ENCODE results near the gene PARP1. TPM values are rescaled to one million over a fixed set of nuclear protein-coding genes. Genes with fewer than 3 reads are reported as not detected.

PARP1 gene
- total and polyA plus RNA-seq, 4 donors: 11.9 to 50.0 (median 27.4) TPM

- DNase-seq: no peak
- H3K36me3 ChIP-seq (ENCODE audit: control insufficient read depth in 1 of 2, insufficient read depth in 2 of 2, low read length in 1 of 2): peaks cover 3 to 29% of the 10 kb centered on the region in 2 donors
- no peaks in the 10 kb centered on the region for H3K27me3 ChIP-seq (ENCODE audit: control insufficient read depth in 1 of 2, insufficient read depth in 2 of 2, low read length in 1 of 2)
- WGBS, 2 donors: 79 to 81% methylated on average over 5 of the region's 5 CpGs
- H3K9me3 ChIP-seq (ENCODE audit: control insufficient read depth, low read length): no peaks in the 10 kb centered on the region
- H3K27ac ChIP-seq (ENCODE audit: low read depth in 1 of 2, low read length in 2 of 2): no peak overlapping the region
- no peak overlapping the region for H3K4me3 ChIP-seq (ENCODE audit: low read length in 2 of 2)
- H3K4me1 ChIP-seq (ENCODE audit: control insufficient read depth in 1 of 2, insufficient read depth in 2 of 2, low read length in 2 of 2): no peaks in the 10 kb centered on the region
- no peak for ATAC-seq (ENCODE audit: low FRiP score)
- intact Hi-C loops (cut with DNase I): no loop called here
These were observed 25.9 kb downstream of the PARP1 start for GRCh38 chr1:226382030-226382429.

DNA sequence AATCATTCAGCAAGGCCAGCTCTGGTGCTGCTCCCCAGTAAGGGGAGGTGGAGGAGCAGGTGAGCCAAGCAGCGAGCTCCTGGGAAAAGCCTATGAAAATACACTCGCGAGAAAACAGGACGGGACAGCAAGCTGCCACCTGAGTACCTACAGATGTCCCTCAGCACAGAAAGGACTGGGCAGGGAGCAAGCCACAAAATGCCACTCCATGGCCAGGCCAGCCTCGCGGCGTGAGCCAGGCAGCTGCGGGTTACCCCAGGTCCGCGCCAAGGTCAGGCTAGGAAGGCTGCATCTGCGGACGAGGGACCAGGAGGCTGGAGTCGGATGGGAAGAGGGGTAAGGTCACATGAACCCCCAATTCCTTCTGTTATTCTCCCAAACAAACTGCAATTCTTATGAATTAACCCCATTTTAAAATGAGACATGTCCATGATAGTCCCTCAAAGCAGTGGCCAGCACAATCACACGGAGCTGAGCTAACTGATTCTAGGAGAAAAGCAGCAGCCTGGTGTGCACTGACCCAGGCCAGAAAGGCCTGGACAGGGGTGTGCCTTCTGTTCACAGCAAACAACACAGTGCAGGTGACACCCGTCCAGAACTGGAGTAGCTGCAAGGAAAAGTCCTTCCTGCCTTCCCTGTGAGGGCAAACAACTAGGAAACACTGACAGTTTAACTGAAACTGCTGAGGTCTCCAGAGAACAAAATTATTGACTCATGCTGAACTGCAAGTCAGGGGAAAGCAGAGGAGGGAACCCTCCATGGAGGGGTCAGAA lies 26.5 kb downstream of the PARP1 start:
- 92 to 93% methylated on average over 15 of the region's 15 CpGs for WGBS, 2 donors

DNA sequence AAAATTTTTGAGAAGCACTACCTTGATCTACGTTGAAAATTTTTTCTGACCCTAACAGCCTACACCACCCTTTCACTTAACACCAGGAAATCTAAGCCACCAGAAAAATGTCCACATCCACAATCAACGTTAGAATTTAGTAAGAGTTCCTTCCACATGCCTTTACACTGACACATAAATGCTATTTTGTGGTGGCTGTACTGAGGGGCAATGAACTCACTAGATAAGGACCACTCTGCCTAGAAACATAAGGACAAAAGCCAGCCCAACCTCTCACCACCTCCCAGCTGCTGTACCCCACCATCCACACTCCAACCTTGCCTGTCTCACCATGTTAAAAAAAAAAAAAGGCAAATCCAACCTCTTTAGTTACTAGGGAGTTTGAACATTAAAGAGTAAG lies 29.8 kb downstream of the PARP1 start:
- WGBS, 2 donors: 39 to 45% methylated on average over 2 of the region's 2 CpGs
- ATAC-seq (ENCODE audit: low FRiP score) (no peak), DNase-seq (no peak)
- H3K4me1 ChIP-seq (ENCODE audit: control insufficient read depth in 1 of 2, insufficient read depth in 2 of 2, low read length in 2 of 2): no peaks in the 10 kb centered on the region
- no peak overlapping the region for H3K4me3 ChIP-seq (ENCODE audit: low read length in 2 of 2)
- no peak overlapping the region for H3K27ac ChIP-seq (ENCODE audit: low read depth in 1 of 2, low read length in 2 of 2)
- H3K36me3 ChIP-seq (ENCODE audit: control insufficient read depth in 1 of 2, insufficient read depth in 2 of 2, low read length in 1 of 2): peaks cover 3 to 20% of the 10 kb centered on the region in 2 donors
- intact Hi-C loops (cut with DNase I): no loop called here
- H3K27me3 ChIP-seq (ENCODE audit: control insufficient read depth in 1 of 2, insufficient read depth in 2 of 2, low read length in 1 of 2): no peaks in the 10 kb centered on the region
- no peaks in the 10 kb centered on the region for H3K9me3 ChIP-seq (ENCODE audit: control insufficient read depth, low read length)

More for the DNA sequence above, 26.5 kb downstream of the PARP1 start:
- H3K4me3 ChIP-seq (ENCODE audit: low read length in 2 of 2): no peak overlapping the region
- H3K27me3 ChIP-seq (ENCODE audit: control insufficient read depth in 1 of 2, insufficient read depth in 2 of 2, low read length in 1 of 2): no peaks in the 10 kb centered on the region
- H3K27ac ChIP-seq (ENCODE audit: low read depth in 1 of 2, low read length in 2 of 2): no peak overlapping the region
- intact Hi-C loops (cut with DNase I): no loop called here
- H3K4me1 ChIP-seq (ENCODE audit: control insufficient read depth in 1 of 2, insufficient read depth in 2 of 2, low read length in 2 of 2): no peaks in the 10 kb centered on the region
- DNase-seq: no peak
- peaks cover 3 to 29% of the 10 kb centered on the region in 2 donors for H3K36me3 ChIP-seq (ENCODE audit: control insufficient read depth in 1 of 2, insufficient read depth in 2 of 2, low read length in 1 of 2)
- ATAC-seq (ENCODE audit: low FRiP score): no peak
- H3K9me3 ChIP-seq (ENCODE audit: control insufficient read depth, low read length): no peaks in the 10 kb centered on the region

DNA sequence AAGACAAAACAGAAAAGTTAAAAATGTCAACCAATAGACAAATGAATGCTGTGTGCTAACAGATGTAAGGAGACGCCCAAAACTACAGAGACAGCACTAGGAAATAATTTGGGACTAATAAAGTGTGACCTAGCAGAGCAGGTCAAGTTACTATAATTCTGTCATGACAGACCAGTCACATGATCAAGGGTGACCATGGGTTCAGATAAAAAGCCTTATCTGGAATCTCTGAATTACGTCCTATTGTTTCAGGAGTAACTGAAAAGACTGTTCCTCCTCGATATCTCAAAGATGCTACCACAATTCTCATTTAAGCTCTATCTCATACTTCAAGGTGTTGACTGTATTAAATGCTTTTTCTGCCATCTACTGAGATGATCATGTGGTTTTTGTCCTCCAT lies 31.6 kb downstream of the PARP1 start:
- Histone ChIP-seq H3K4me3 (ENCODE audit: low read length in 2 of 2) (no peak overlapping the region), H3K4me1 (ENCODE audit: control insufficient read depth in 1 of 2, insufficient read depth in 2 of 2, low read length in 2 of 2) (no peaks in the 10 kb centered on the region), H3K27me3 (ENCODE audit: control insufficient read depth in 1 of 2, insufficient read depth in 2 of 2, low read length in 1 of 2) (no peaks in the 10 kb centered on the region), H3K9me3 (ENCODE audit: control insufficient read depth, low read length) (no peaks in the 10 kb centered on the region), H3K36me3 (ENCODE audit: control insufficient read depth in 1 of 2, insufficient read depth in 2 of 2, low read length in 1 of 2) (peaks cover 0 to 8% of the 10 kb centered on the region in 2 donors), H3K27ac (ENCODE audit: low read depth in 1 of 2, low read length in 2 of 2) (no peak overlapping the region)
- intact Hi-C loops (cut with DNase I): no loop called here
- DNase-seq (no peak), ATAC-seq (ENCODE audit: low FRiP score) (no peak)
- WGBS, 2 donors: 83 to 87% methylated on average over 3 of the region's 3 CpGs

DNA sequence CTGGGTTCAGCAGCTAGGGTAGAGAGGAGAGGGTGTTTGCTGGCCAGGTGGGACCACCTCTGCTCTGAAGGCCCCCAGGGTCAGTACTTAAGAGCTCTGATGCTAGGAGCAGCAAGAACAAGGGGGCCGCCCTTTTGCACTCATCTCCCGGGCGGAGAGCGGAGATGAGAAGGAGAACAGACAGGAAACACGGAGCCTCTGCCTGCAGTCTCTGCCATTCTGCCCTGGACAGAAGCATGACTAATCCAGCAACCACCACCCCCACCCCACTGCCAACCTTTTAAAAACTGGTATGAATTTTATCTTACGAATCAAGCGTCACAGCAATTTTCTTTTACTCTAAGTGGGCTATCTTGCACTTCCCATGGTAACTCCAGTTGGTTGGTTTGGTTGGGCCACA lies 34.5 kb downstream of the PARP1 start:
- no peak for ATAC-seq (ENCODE audit: low FRiP score)
- Histone ChIP-seq H3K27me3 (ENCODE audit: control insufficient read depth in 1 of 2, insufficient read depth in 2 of 2, low read length in 1 of 2) (no peaks in the 10 kb centered on the region), H3K36me3 (ENCODE audit: control insufficient read depth in 1 of 2, insufficient read depth in 2 of 2, low read length in 1 of 2) (peaks cover 0 to 7% of the 10 kb centered on the region in 2 donors), H3K27ac (ENCODE audit: low read depth in 1 of 2, low read length in 2 of 2) (no peak overlapping the region), H3K9me3 (ENCODE audit: control insufficient read depth, low read length) (no peaks in the 10 kb centered on the region), H3K4me3 (ENCODE audit: low read length in 2 of 2) (no peak overlapping the region), H3K4me1 (ENCODE audit: control insufficient read depth in 1 of 2, insufficient read depth in 2 of 2, low read length in 2 of 2) (no peaks in the 10 kb centered on the region)
- DNase-seq: no peak
- 82 to 88% methylated on average over 7 of the region's 7 CpGs for WGBS, 2 donors
- intact Hi-C loops (cut with DNase I): no loop called here

GRCh38 chr1:226372885-226373284 lies 35.0 kb downstream of the PARP1 start:
- DNase-seq (no peak), ATAC-seq (ENCODE audit: low FRiP score) (no peak)
- intact Hi-C loops (cut with DNase I): no loop called here
- Histone ChIP-seq H3K4me1 (ENCODE audit: control insufficient read depth in 1 of 2, insufficient read depth in 2 of 2, low read length in 2 of 2) (no peaks in the 10 kb centered on the region), H3K4me3 (ENCODE audit: low read length in 2 of 2) (no peak overlapping the region), H3K9me3 (ENCODE audit: control insufficient read depth, low read length) (no peaks in the 10 kb centered on the region), H3K27ac (ENCODE audit: low read depth in 1 of 2, low read length in 2 of 2) (no peak overlapping the region), H3K27me3 (ENCODE audit: control insufficient read depth in 1 of 2, insufficient read depth in 2 of 2, low read length in 1 of 2) (no peaks in the 10 kb centered on the region), H3K36me3 (ENCODE audit: control insufficient read depth in 1 of 2, insufficient read depth in 2 of 2, low read length in 1 of 2) (peaks cover 0 to 9% of the 10 kb centered on the region in 2 donors)
- WGBS, 2 donors: 51 to 52% methylated on average over 9 of the region's 9 CpGs

DNA sequence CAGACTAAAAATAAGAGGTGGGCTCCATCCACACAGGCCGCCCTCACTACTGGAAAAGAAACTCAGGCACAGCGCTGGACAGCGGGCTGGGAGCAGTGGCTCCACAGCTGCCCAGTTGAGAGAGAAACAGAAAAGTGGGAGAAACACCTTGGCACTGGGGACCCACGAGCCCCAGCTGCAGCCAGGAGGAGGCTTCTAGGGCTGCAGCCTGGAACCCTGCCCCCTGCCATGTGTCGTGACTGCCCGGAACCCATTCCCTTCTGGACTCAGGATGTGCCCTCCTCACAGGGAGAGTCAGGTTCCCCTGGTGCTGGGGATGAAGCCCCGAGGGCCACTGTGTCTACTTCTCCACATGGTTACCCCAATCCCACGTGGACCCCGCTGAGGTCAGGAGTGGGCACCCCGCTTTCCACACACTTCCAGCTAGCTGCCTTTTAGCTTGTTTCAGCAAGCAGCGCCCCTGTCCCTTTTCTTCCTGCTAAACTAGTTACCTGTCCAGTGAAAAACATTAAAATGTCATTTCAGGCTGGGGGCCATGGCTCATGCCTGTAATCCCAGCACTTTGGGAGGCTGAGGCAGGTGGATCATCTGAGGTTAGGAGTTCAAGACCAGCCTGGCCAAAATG lies 35.9 kb downstream of the PARP1 start:
- Histone ChIP-seq H3K4me1 (ENCODE audit: control insufficient read depth in 1 of 2, insufficient read depth in 2 of 2, low read length in 2 of 2) (no peaks in the 10 kb centered on the region), H3K27ac (ENCODE audit: low read depth in 1 of 2, low read length in 2 of 2) (no peak overlapping the region), H3K36me3 (ENCODE audit: control insufficient read depth in 1 of 2, insufficient read depth in 2 of 2, low read length in 1 of 2) (peaks cover 0 to 14% of the 10 kb centered on the region in 2 donors), H3K27me3 (ENCODE audit: control insufficient read depth in 1 of 2, insufficient read depth in 2 of 2, low read length in 1 of 2) (no peaks in the 10 kb centered on the region), H3K4me3 (ENCODE audit: low read length in 2 of 2) (no peak overlapping the region), H3K9me3 (ENCODE audit: control insufficient read depth, low read length) (no peaks in the 10 kb centered on the region)
- intact Hi-C loops (cut with DNase I): no loop called here
- DNase-seq (no peak), ATAC-seq (ENCODE audit: low FRiP score) (no peak)
- WGBS, 2 donors: 92 to 93% methylated on average over 11 of the region's 11 CpGs

- 80 to 82% methylated on average over 6 of the region's 6 CpGs for WGBS, 2 donors
- peaks cover 0 to 14% of the 10 kb centered on the region in 2 donors for H3K36me3 ChIP-seq (ENCODE audit: control insufficient read depth in 1 of 2, insufficient read depth in 2 of 2, low read length in 1 of 2)
- H3K27ac ChIP-seq (ENCODE audit: low read depth in 1 of 2, low read length in 2 of 2): no peak overlapping the region
- no peaks in the 10 kb centered on the region for H3K27me3 ChIP-seq (ENCODE audit: control insufficient read depth in 1 of 2, insufficient read depth in 2 of 2, low read length in 1 of 2)
- intact Hi-C loops (cut with DNase I): no loop called here
- H3K9me3 ChIP-seq (ENCODE audit: control insufficient read depth, low read length): no peaks in the 10 kb centered on the region
- ATAC-seq (ENCODE audit: low FRiP score): no peak
- DNase-seq: no peak
- H3K4me1 ChIP-seq (ENCODE audit: control insufficient read depth in 1 of 2, insufficient read depth in 2 of 2, low read length in 2 of 2): no peaks in the 10 kb centered on the region
- H3K4me3 ChIP-seq (ENCODE audit: low read length in 2 of 2): no peak overlapping the region
These were observed 36.7 kb downstream of the PARP1 start for GRCh38 chr1:226371027-226371694.
